GM21423 (cell line): ENCODE results near the gene HNF4A.

Experiments used
- ATAC-seq: cut with Tn5 transposase; IDR thresholded peaks from one replicate; pipeline ENCODE4 v1.9.1; 2021; ENCODE audit warnings: mild to moderate bottlenecking, moderate library complexity; ENCODE audit not compliant: unreplicated experiment

The HNF4A gene

DNA sequence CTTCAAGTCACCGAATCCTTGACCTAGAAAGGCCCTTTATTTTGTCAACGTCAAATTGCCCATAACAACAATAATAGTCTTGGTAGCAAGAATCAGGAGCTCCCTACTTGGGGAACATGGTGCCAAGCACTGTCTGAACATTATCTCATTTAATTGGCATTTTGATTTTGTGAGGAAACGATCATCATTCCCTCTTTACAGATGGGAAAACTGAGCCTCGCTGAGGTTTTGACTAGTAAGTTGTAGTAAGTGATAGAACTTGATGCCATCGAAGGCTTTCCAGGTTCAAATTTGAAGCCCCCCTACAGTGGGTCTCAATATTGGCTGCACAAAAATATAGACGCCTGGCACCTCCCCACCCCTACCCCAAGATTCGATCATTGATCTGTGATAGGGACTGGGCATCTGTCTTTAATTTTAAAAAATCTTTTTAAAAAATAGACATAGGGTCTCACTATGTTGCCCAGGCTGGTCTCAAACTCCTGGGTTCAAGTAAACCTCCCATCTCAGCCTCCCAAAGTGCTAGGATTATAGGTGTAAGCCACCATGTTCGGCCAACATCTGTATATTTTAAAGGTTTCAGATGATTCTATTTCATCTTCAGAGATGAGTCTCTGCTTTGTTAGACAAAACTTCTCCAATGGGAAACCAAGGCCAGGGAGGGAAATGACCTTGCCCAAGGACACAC lies 36.7 kb downstream of the HNF4A start:
- ATAC-seq: no peak

- no peak for ATAC-seq
Measured at GRCh38 chr20:44392776-44393607, 37.5 kb downstream of the HNF4A start.

DNA sequence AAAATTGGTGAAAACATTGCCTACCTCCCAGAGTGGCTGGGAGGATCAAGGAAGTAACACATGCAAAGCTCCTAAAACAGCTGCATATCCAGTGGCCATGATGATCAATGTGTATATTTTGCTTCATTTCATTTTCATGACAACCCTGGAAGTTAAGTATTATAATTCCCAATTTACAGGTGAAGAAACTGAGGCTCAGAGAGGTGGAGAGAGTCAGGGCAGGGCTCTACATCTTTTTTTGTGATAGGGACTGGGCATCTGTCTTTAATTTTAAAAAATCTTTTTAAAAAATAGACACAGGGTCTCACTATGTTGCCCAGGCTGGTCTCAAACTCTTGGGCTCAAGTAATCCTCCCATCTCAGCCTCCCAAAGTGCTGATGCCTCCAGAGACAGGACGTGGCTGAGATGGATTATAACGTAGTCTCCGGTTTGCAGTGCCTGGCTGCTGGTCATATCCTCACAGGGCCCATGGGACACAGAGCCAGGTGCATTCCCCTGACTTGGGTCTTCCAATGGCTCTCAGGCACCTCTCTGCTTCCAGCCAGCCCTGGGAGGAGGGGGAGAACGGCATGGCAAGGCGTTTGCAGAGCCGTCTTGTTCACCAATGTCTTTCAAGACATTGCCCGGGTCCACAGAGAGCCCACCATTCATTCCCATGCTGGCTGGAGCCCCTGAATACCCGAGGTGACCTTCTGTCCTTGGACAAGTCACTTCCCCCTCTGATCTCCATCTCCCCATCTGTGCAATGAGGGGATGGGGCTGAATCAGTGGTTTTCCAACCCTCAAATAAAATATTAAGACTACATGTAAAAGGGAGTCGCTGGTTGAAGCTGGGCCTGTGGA lies 38.3 kb downstream of the HNF4A start:
- no peak for ATAC-seq

DNA sequence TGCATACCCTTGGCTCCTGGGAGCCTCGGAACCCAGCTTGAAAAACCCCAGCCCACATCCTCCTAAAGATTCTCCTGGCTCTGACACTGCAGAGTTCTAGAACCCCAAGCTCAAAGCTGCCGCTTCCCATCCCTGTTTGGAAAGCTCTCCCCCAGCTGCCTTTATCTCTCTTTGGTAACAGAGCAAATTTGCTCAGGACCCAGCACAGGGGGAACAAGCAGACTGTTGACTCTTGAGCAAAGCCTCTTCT lies 38.9 kb downstream of the HNF4A start:
- no peak for ATAC-seq

DNA sequence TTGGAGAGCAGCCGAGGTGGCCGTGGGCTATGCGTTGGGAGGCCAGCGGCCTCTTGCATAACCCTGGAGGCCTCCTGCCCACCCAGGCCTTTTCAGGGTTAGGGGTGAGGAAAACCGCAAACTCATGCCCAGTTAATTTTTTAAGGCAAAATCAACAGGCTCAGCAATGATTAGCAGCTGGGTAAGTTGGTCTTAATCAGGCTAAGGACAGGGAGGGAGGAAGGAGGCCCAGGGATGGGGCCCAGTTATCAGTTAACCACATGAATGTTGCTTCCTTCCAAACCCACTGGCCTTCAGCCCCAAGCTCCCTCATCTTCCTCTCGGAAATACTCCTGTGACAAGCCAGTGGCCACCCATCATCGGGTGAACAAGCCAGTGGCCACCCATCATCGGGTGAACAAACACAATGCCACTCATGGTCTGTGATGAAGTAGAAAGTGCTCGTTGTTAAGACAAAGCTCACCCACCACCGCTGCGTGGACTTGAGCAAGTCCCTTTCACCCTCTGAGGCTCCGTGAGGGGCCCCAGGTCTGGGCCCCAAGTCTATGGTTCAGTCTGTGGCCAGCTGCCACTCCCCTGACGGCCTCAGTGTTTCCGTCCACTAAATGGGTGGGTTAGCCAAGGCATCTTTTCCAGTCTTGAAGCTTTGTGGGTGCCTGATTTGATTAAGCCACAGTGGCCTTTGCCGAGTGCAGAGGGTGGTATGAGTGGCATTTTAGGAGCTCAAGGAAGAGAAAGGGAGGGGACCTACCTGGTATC lies 39.4 kb downstream of the HNF4A start:
- ATAC-seq: no peak

- ATAC-seq: no peak
Measured at GRCh38 chr20:44395461-44396340, 40.2 kb downstream of the HNF4A start.

DNA sequence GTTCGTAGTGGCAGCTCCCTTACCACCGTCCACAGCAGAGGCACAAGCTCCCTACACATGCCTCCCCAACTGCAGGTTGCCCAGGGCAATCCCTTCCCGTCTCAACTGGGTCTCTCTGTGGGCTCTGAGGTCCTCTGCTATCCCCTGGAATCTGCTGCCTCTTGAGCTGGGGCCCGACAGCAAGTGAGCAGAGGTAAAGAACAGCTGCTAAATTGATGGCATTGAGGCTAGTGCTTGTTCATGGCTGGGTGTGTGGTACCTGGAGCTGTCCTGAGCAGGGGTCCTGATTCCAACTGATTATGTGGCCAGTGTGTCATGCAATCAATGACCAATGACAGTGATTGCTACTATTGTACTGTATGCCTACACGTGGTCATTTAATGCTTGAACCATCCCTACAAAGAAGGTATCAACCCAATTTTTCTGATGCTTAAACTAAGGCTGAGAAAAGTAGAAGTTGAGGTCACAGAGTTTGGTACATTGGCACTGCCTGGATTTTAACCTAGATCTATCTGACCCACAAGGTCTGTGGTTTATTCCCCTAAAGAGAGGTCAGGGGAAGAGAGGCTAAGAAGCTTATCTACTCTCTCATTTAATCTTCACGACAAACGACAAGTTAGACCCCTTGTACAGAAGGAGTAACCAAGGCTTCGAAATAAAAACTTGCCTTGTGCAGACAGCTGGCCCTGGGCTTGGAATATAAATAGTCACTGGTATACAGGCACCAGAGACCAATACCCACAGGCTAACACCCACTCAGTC lies 41.1 kb downstream of the HNF4A start:
- no peak for ATAC-seq

GRCh38 chr20:44398335-44398734 lies 42.8 kb downstream of the HNF4A start:
- no peak for ATAC-seq

GRCh38 chr20:44399446-44399845 lies 43.9 kb downstream of the HNF4A start:
- ATAC-seq: no peak

DNA sequence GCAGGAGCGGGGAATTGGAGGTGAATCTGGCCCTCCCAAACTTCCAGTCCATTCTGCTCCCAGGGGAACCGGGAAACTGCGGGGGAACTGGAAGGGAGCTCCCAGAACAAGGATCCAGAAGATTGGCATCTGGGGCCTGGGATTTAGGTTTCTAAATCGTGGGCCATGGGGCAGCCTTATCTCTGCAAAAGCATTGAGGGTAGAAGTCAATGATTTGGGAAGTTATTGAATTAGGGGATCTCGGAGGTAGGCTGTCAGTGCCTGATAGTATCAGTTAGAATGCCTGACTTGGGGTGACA lies 45.1 kb downstream of the HNF4A start:
- ATAC-seq: no peak

GRCh38 chr20:44400970-44401769 lies 45.7 kb downstream of the HNF4A start:
- ATAC-seq: no peak

- no peak for ATAC-seq
Measured at GRCh38 chr20:44401770-44402390, 46.4 kb downstream of the HNF4A start.

GRCh38 chr20:44402391-44403193 lies 47.1 kb downstream of the HNF4A start:
- ATAC-seq: no peak

GRCh38 chr20:44403194-44404112 lies 48.0 kb downstream of the HNF4A start:
- no peak for ATAC-seq

DNA sequence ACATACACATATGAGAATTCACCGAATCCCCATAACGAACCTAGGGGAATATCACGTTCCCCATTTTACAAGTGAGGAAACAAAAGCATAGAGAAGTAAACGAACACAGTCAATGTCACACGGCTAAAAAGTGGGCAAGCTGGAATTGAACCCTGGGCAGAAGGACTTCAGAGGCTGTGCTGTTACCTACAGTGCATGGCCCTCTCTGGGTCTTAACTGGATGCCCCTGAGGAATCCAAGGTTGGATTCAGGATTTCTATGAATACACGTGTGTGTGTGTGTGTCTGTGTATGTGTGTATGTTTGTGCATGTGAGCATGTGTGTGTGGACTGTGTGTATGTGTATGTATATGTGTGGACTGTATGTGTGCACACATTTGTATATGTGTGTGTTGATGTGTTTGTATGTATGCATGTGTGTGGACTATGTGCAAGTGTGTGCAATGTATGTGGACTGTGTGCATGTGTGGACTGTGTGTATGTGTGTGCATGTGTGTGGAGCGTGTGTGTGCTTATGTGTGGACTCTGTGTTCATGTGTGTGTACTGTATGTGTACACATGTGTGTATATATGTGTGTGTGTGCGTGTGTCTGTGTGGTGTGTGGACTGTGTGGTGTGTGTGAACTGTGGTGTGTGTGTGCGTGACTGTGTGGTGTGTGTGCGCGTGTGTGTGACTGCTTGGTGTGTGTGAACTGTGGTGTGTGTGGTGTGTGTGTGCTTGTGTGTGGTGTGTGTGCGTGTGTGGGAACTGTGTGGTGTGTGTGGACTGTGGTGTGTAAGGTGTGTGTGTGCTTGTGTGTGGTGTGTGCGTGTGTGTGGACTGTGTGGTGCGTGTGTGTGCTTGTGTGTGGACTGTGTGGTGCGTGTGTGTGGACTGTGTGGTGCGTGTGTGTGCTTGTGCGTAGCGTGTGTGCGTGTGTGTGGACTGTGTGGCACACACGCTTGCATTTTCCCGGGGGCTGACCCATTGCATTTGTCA lies 49.0 kb downstream of the HNF4A start:
- no peak for ATAC-seq
